ENCODE data around the gene SLC36A1.

DNA sequence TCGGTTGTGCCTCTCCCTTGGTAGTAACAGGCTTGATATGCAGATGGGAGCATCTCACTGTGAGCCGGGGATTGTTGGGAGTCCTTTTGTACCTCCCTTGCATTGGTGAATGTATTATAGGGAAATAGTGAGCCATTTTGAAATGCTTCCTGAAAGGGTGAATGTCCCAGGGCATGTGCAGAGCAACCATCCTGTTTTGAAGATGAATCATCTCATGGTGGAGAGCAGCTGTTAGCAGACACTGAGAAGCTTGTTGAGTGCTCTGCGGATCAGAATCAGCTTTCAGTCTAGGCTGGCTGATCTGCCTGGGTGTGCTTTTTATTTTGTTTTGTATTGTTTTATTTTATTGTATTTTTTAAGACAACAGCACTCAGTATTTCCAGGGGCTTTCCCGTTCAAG is 29.7 kb downstream of the SLC36A1 start:
- TF ChIP-seq, protein P1, sequence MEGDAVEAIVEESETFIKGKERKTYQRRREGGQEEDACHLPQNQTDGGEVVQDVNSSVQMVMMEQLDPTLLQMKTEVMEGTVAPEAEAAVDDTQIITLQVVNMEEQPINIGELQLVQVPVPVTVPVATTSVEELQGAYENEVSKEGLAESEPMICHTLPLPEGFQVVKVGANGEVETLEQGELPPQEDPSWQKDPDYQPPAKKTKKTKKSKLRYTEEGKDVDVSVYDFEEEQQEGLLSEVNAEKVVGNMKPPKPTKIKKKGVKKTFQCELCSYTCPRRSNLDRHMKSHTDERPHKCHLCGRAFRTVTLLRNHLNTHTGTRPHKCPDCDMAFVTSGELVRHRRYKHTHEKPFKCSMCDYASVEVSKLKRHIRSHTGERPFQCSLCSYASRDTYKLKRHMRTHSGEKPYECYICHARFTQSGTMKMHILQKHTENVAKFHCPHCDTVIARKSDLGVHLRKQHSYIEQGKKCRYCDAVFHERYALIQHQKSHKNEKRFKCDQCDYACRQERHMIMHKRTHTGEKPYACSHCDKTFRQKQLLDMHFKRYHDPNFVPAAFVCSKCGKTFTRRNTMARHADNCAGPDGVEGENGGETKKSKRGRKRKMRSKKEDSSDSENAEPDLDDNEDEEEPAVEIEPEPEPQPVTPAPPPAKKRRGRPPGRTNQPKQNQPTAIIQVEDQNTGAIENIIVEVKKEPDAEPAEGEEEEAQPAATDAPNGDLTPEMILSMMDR (IDR thresholded peaks at IDR 0.05; ENCODE audit: low read depth, low read length): no peak
- no peak for TF ChIP-seq POLR2A (IDR thresholded peaks at IDR 0.05; ENCODE audit: extremely low read depth, insufficient read length)

Measured in NB4 (cell line).